Fibroblast of skin of left quadriceps (primary cell): ENCODE data around the gene CDH23.
"Not testable (repeated sequence)": the region's sequence is repeated elsewhere in the genome, so short reads cannot be mapped to it uniquely, and the experiment has no call there.

ENCODE experiments used
- DNase-seq, 2 experiments: peaks; one replicate each; pipeline ENCODE4 v3.0.0-alpha.2; 2013; ENCODE audit warnings: low read depth in 2 of 2

CDH23 gene

DNA sequence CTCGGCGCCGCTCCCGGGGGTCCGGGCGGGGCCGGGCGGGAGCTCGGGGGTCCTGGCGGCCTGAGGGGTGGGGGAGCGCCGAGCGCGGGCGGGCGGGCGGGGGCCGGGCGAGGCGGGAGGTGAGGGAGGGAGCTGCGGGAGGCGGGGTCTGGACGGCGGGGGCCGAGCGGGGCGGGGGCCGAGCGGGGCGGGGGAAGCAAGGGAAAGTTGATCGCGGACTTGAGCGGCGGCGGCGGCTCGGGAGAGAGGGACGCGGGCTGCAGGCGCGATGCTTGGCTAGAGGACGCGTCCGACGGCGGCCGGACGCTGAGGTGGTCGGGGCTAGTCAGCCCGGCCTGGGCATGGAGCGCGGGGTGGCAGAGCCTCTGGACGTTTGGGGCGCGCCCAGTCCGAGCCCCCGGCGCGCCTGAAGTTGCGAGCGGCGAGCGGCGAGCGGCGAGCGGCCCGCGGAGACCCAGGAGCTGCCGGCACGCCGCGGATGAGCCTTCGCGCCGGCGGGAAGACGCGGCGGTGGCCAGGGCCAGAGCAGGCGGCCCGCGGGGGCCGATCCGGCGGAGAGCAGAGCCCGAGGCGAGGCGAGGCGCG, at the start of gene CDH23:
Gene CDH23, plus strand, starts transcription at position 210 of the 585 bp plus-strand sequence. CDS start 42,912 bp downstream, outside the sequence.
- DNase-seq: no peak

DNA sequence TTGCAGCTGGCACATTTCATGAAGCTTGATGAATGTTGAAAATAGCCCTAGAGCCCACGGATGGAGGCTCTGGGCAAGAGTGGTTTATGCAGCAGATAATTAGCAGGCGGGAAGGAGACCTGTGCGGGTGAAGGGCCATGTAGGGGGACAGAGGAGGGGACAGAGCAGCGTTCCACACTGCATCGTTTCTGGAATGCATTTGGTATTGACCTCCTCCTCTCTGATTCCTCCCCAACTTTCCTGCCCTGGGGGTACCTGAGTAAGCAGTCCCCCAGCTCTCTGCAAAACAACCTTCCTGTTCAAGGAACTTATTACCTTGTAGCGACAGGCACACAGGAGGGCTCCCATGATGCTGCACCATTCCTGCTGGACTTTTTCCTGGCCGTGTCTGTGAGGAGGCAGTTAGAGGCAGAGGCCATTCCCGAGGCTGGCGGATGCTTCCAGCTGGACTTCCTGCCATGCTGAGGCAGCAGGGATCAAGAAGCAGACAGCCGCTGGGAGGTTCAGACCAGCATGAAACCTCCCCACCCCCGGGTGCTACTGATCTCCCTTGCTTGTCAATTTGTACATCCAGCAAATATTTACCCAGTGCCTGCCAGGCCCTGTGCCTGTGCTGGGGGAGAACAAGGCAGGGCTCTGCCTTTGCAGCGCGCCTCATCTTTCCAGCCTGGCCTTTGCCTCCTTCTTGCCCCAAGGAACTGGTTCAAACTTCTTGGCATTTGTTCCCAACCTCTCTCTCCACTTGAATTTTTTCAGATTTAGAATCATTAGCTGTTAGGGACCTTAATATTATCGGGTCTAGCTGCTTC, 48.9 kb upstream of the CDH23 start:
- DNase-seq: no peak

DNA sequence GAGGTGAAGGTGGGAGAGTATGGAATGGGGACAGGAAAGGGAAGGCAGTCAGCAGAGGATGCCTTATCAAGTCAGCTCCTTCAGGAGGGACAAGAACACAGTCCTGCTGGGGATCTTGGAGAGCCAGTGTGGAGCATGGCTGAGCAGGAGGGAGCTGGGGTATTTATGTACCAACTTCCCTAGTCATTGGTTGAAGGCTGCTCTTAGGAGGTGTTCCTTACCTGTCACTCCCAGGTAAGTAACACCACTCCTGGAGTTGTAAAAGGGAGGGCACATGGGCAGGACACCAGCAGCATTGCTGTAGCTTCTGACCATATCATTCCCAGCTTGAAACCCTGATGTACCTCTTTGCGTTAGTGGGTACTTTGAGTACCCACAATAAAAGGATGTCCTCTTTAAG, 47.9 kb upstream of the CDH23 start:
- no peak for DNase-seq

DNA sequence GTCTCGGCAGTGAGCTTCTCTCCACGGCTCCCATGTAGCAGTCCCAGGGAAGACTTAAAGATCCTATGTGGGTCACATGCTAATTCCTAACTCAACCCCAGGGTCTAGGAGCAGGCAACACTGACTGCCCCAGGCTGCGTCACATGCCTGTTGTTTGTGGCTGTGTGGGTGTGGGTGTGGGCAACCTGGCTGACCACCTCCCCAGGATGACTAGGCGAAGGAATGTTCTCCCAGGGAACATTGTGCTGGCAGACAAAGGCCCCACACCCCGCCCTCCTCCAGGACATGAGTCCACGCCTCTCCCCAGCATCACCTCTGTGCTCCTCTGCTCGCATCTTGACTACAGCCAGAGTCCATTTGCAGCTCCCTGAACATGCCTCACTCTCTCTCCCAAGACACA, 47.3 kb upstream of the CDH23 start:
- no peak for DNase-seq

DNA sequence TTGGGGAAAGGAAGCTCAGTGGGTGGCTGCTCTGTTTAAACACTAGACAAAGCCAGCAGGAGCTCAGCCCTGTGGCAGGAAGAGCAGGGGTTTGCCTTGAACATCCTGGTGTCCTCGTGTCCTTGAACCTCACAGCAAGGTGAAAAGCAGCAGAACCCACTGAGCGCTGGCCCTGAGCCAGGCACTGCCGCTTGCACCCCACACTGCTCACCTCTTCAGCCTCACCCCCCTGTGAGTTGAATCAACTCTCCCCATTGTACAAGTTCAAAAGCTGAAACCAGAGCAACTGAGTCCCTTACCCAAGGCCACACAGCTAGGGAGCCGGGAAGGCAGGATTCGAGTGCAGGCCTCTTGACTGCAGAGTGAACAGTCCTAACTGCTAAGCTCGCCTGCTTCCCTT, 45.6 kb upstream of the CDH23 start:
- no peak for DNase-seq

DNA sequence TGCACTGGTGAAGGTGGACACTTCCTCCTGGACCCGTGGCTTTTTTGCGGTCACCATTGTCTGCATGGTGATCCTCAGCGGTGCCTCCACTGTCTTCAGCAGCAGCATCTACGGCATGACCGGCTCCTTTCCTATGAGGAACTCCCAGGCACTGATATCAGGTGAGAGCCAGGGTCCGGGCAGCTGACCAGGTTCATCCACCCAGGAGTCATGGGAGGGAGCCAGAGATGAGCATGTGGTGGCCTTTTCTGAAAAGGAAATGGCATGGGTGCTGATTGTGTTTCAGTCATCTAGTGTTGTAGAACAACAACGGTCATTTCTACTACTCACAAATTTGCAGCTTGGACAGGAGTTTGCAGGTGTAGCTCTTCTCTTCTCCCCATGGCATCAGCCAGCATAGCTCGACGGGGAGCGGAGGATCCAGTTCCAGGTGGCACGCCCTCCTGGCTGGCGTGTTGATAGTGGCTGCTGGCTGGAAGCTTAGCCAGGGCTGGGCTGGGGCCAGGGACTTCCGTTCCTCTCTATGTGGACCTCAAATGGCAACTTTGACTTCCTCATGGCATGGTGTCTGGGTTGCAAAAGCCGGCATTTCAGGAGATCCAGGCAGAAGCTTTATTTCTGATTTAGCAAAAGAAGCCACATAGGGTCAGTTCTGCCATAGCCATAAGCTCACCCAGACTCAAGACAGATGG, 44.9 kb upstream of the CDH23 start:
- no peak for DNase-seq

DNA sequence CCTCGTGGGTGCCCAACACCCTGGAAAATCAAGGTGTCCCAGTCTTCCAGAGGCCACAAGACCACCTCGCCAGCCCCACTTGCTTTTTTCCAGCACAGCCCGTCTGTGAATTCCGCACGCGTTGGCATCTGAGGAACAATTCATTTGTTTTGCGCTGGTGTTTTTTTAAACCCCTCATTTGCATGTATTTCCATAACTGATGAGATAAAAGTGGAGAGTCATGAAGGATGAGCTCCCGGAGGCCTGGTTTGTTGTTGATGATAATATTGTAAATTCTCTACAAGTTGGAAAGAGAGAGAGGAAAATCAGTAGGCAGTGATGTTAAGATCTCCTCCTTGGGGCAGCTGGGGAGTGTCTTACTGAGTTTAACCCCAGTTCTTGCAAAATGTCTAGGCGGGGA, 43.1 kb upstream of the CDH23 start:
- no peak for DNase-seq

DNA sequence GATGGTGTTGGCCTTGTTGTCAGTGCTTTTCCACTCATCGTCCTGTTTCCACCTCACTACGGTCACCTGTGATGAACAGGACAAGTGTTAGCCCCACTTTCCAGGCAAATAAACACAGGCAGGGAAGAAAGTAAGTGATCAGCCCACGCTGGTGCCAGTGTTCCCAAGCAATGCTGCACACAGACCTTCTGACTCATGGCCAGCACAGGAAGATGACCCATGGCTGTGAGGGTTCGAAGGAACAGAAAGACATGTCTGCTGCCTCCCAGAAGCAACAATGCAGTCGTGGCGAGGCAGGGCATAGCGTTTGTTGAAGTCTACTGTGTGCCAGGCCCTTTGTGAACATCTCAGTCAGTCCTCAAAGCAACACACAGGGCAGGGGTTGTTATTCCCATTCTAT, 41.9 kb upstream of the CDH23 start:
- no peak for DNase-seq

DNA sequence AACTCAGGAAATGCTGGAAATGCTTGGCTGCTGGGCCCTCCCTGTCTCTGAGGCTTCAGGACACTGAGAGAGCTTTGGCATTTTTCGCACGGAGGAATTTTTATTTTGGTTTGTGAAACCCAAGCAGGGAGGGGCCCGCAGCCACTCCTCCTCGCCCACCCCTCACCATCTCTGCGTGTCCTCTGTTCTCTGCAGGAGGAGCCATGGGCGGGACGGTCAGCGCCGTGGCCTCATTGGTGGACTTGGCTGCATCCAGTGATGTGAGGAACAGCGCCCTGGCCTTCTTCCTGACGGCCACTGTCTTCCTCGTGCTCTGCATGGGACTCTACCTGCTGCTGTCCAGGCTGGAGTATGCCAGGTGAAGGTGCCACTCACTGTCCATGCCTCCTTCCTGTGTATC, 40.8 kb upstream of the CDH23 start:
- no peak for DNase-seq

DNA sequence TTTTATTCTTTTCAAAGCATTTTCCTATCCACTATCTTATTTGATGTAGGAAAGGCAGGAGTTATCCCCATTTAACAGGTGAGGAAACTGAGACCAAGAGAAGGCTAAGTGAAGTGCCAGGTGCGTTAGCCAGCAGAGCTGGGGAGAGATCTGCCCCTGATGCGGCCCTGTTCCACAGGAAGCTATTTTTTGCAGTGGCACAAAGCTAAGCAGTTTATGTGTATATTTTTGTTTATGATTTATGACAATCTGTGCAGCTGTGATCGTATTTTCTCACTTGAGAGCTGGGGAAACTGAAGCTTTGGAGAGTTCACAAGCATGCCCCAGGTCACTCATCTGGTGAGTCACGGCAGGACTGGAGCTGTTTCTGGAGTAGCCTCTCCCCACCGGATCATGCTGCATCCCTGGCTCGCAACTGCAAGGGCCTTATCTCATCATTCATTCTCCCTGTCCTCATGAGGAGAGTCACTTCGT, 38.9 kb upstream of the CDH23 start:
- DNase-seq: no peak

DNA sequence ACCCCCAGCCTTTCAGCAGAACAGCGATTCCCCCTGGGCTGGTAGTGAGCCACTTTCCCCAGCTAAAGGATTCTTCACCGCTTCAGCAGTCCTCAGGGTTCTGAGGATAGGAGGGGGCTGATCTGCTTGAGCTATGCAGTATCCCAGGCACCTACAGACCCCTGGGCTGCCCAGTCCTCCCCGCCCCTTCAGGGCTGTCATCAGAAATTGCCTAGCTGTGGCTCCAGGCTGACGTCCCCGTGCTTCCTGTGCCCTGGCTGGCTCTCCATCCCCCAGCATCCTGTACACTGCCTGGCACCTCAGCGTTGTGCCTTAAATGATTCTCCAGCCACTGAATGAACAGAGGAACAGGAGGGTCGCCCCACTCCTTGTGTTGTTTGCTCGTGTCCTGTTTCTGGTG, 38.4 kb upstream of the CDH23 start:
- no peak for DNase-seq

DNA sequence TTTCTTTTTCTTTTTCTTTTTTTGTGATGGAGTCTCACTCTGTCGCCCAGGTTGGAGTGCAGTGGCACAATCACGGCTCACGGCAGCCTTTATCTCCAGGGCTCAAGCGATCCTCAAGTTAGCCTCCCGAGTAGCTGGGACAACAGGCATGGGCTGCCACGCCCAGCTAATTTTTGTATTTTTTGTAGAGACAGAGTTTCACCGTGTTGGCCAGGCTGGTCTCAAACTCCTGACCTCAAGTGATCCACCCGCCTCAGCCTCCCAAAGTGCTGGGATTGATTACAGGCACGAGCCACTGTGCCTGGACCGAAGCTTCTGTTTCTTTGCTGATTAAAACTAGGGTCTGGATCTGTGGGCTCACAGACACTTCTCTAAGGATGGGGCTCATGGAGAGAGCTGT, 37.8 kb upstream of the CDH23 start:
- DNase-seq: not testable (repeated sequence)

DNA sequence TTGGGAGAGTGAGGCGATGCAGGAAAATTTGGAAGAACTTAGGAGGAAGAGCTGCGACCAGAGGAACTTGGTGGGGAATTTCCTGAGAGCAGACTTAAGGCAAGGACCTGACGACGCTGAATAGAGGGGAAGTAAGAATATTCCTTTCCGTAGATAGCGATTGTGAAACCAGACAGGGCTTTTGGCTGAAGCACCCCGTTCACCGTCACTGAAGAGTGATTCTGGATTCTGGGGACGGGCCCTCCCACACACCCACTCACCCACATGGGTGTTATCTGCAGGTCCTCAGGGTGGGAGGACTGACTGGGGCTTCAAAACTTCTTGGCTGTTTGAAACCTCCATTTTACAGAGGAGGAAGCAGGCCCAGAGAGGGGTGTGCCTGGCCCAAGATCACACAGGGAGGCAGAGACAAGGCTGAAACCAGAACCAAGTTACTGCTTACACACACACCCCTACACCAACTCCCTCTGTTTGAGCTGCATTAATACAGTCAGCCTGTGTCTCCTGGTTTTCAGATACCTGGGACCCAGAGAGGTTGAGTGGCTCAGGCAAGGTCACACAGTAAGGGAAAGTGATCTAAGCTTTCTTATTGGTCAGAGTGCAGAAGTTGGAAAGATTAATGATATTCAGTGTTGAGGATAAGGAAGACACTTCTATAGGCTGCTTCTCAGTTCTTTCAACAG, 37.2 kb upstream of the CDH23 start:
- DNase-seq: no peak

DNA sequence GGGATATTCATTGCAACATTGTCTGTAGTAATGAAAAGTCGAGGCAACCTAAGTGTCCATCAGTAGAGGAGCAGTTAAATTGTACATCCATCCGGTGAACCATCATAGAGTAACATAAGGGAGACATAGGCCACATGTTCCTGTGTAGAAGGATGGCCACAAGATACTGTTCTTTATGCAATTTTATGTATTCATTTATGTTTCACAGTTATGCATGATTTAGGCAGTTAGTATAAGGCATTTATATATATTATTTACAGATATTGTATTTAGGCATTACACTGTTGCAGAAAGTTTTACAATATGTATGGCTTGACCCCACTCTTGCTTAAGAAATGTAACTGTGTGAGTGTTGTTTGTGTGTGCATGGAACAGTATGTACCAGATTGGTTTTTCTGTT, 36.0 kb upstream of the CDH23 start:
- DNase-seq: no peak

DNA sequence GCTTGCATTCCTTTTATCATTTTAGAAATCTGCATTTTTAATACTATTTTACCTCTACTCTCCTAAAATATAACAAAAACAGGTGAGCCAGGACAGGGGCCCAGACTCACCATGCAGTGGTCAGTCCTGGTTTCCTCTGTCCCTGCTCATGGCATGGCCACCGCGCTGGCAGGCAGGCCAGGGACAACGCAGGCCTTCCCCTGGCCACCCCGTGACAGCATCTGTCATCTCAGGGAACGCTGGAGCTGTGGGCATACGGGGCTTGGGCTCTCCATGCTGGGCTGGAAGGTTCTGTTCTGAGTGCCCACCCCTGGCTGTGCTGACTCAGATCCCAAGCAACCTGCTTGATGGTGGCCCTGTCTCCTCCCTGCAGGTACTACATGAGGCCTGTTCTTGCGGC, 35.1 kb upstream of the CDH23 start:
- DNase-seq: no peak

DNA sequence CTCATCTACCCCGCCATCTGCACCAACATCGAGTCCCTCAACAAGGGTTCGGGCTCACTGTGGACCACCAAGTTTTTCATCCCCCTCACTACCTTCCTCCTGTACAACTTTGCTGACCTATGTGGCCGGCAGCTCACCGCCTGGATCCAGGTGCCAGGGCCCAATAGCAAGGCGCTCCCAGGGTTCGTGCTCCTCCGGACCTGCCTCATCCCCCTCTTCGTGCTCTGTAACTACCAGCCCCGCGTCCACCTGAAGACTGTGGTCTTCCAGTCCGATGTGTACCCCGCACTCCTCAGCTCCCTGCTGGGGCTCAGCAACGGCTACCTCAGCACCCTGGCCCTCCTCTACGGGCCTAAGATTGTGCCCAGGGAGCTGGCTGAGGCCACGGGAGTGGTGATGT, 34.6 kb upstream of the CDH23 start:
- DNase-seq: no peak

DNA sequence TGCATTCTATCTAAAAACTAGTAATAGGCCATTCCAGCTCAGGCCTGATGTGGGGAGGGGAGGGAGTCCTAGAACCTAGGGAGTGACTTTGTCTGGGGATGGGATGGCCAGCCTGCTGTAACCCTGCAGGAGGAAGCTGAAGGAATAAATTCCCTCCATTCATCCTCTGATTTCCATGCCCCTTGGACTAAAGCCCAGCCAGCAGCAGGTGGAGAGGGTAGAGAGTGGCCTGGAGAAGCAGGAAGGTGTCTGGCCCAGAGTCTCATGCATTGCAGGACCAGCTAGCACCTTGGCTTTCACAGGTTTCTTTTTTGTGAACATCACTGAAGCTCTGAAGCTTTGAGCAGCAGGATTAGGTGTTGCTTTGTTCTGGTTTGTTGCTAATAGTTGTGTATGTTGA, 32.8 kb upstream of the CDH23 start:
- DNase-seq: no peak

DNA sequence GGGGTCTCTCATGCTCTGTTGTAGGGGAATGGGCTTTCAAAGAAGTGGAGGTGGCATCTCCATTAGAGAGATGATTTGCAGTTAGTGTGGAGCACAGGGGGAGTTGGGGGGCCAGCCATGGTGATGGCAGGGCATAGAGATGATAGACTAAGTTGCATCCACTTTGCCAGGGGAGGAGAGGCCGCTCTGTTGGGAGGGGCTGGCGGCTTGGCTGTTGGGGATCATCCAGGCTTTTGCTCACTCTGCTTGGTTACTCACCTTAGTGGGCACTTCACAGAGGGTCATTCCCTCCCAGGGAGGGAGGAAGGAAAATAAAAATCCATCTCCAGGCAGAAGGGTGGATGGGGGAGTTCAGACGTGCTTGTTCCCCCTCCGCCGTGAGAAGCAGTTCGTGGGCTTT, 31.4 kb upstream of the CDH23 start:
- no peak for DNase-seq

DNA sequence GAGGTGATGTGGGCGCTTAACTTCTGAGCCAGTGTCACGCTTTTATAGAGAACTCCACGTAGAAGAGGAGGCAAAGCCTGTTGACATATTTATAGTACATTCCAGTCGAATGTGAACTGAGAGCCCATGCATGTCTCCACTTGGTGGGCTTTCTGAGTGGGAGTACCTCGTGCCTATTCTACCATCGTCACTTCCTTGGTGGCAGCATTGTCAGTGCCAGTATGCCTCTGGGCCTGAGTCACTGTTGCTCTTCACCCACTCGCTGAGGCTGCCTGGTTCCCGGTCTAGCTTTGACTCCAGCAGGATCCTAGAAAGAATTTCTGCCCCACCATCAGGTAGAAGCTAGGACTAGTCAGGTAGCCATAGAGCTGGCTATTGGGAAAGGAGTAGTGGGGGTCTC, 30.0 kb upstream of the CDH23 start:
- DNase-seq: no peak

DNA sequence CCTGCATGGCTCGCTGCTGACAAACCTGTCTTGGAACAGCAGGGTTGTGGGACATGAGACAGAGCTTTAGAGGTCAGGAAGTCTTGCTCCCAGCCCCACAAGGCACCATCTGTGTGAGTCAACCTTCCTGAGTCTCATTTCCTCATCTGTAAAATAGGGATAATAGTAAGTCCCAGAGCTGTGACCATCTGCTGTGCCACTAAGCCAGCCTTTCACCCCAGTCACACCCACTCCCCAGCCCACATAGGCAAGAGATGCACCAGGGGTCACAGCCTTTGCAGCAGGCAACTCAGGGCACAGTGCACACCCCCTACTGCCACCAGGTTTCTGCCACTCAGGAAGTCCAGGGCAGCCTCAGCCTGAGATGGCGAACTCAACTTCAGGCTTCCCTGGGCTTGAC, 29.4 kb upstream of the CDH23 start:
- DNase-seq: no peak

DNA sequence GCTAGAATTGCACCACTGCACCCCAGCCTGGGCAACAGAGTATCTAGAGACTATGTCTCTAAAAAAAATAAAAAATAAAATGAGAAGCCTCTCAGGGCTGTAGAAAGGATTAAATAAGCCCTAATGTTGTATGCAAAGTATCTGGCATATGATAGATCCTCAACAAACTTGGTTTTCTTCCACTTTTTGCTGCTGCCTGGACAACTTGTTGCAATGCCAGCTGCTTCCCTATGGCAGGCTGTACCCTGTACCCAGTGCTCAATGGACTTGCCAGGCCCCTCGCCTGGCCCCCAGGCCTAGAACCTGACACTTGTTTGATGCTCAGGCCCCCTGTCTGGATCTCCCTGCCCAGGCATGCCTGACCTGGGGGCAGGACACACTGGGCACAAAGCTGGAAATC, 28.5 kb upstream of the CDH23 start:
- no peak for DNase-seq

DNA sequence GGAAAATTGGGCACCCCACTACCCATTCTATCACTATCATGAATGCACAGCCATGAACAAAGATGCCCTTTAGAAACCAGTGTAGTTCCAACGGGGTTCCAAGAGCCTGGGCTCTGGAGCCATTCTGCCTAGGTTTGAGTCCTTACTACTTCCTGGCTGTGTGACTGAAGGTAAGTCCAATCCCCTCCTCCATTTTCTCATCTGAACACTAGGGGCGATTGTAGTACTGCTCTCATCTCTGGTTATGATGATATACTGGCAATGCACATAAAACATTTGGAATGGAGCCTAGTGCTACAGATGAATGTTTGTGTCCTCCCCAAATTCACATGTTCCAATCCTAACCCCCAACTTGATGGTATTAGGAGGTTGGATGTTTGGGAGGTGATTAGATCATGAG, 28.1 kb upstream of the CDH23 start:
- no peak for DNase-seq
